ENCODE data around the gene MSH6. TPM values are rescaled to one million over a fixed set of nuclear protein-coding genes. Genes with fewer than 3 reads are reported as not detected.

Gene MSH6
- polyA plus RNA-seq, 1 donor (not counting 4 experiments of a cell fraction or from before 2014, with no cell fraction given) = 35.4 TPM

- Histone ChIP-seq H4K20me1 (ENCODE audit: control insufficient read depth, extremely low read depth, insufficient read depth, low read length) (no peaks in the 10 kb centered on the region), H2AFZ (ENCODE audit: control insufficient read depth, low read length) (no peak overlapping the region), H3K27me3 (ENCODE audit: control insufficient read depth, extremely low read depth, insufficient read depth, low read length) (no peaks in the 10 kb centered on the region), H3K4me3 (ENCODE audit: control insufficient read depth in 2 of 3, extremely low read depth in 1 of 3, insufficient read depth in 2 of 3, low read depth in 1 of 3, low read length in 3 of 3) (no peak overlapping the region), H3K9ac (ENCODE audit: control insufficient read depth, extremely low read depth, insufficient read depth, low read length) (no peak overlapping the region), H3K36me3 (ENCODE audit: control insufficient read depth in 2 of 2, extremely low read depth in 1 of 2, insufficient read depth in 2 of 2, low read length in 2 of 2) (peaks cover 13 to 37% of the 10 kb centered on the region in 2 experiments), H3K27ac (ENCODE audit: control insufficient read depth, insufficient read depth, low read length) (no peak overlapping the region), H3K4me2 (ENCODE audit: control insufficient read depth, extremely low read depth, insufficient read depth, low read depth, low read length) (no peak overlapping the region), H3K4me1 (ENCODE audit: control insufficient read depth, extremely low read depth, insufficient read depth, low read length) (no peaks in the 10 kb centered on the region), H3K79me2 (ENCODE audit: control insufficient read depth, insufficient read depth, low read length) (no peaks in the 10 kb centered on the region), H3K9me1 (ENCODE audit: control insufficient read depth, extremely low read depth, insufficient read depth, low read length) (no peaks in the 10 kb centered on the region), H3K9me3 (ENCODE audit: control insufficient read depth, low read depth, low read length) (no peaks in the 10 kb centered on the region)
- dilution Hi-C loops (cut with MboI; ENCODE audit: extremely low pct_ligation_motif_present, low sequenced_read_pairs) = no loop called here
- no peak for FAIRE-seq
- TF ChIP-seq EZH2 (IDR thresholded peaks at IDR 0.05; ENCODE audit: low read length) (no peak), CTCF (optimal IDR thresholded peaks at IDR 0.05 in 1 of 3, IDR thresholded peaks at IDR 0.05 in 1 of 3, conservative IDR thresholded peaks at IDR 0.05 in 1 of 3; ENCODE audit: extremely low read depth in 1 of 3, insufficient read depth in 2 of 3, low read length in 3 of 3) (no peak)
- DNase-seq (ENCODE audit: low read depth, low spot score) = no peak
These were observed 18.2 kb downstream of the MSH6 start for GRCh38 chr2:47801118-47801517.

- no peak overlapping the region for H3K9ac ChIP-seq (ENCODE audit: control insufficient read depth, extremely low read depth, insufficient read depth, low read length)
- H3K4me2 ChIP-seq (ENCODE audit: control insufficient read depth, extremely low read depth, insufficient read depth, low read depth, low read length) = no peak overlapping the region
- peaks cover 18 to 46% of the 10 kb centered on the region in 2 experiments for H3K36me3 ChIP-seq (ENCODE audit: control insufficient read depth in 2 of 2, extremely low read depth in 1 of 2, insufficient read depth in 2 of 2, low read length in 2 of 2)
- no peaks in the 10 kb centered on the region for H3K4me1 ChIP-seq (ENCODE audit: control insufficient read depth, extremely low read depth, insufficient read depth, low read length)
- H3K9me1 ChIP-seq (ENCODE audit: control insufficient read depth, extremely low read depth, insufficient read depth, low read length) = no peaks in the 10 kb centered on the region
- no peaks in the 10 kb centered on the region for H3K9me3 ChIP-seq (ENCODE audit: control insufficient read depth, low read depth, low read length)
- dilution Hi-C loops (cut with MboI; ENCODE audit: extremely low pct_ligation_motif_present, low sequenced_read_pairs) = no loop called here
- DNase-seq (ENCODE audit: low read depth, low spot score) (no peak), FAIRE-seq (no peak)
- no peak overlapping the region for H3K4me3 ChIP-seq (ENCODE audit: control insufficient read depth in 2 of 3, extremely low read depth in 1 of 3, insufficient read depth in 2 of 3, low read depth in 1 of 3, low read length in 3 of 3)
- no peak overlapping the region for H3K27ac ChIP-seq (ENCODE audit: control insufficient read depth, insufficient read depth, low read length)
- no peak overlapping the region for H2AFZ ChIP-seq (ENCODE audit: control insufficient read depth, low read length)
- H3K27me3 ChIP-seq (ENCODE audit: control insufficient read depth, extremely low read depth, insufficient read depth, low read length) = no peaks in the 10 kb centered on the region
- H4K20me1 ChIP-seq (ENCODE audit: control insufficient read depth, extremely low read depth, insufficient read depth, low read length) = no peaks in the 10 kb centered on the region
- TF ChIP-seq EZH2 (IDR thresholded peaks at IDR 0.05; ENCODE audit: low read length) (no peak), CTCF (optimal IDR thresholded peaks at IDR 0.05 in 1 of 3, IDR thresholded peaks at IDR 0.05 in 1 of 3, conservative IDR thresholded peaks at IDR 0.05 in 1 of 3; ENCODE audit: extremely low read depth in 1 of 3, insufficient read depth in 2 of 3, low read length in 3 of 3) (no peak)
- H3K79me2 ChIP-seq (ENCODE audit: control insufficient read depth, insufficient read depth, low read length) = no peaks in the 10 kb centered on the region
These were observed 20.4 kb downstream of the MSH6 start for GRCh38 chr2:47803363-47803762.
